Measurements from ENCODE around the gene BNIP3. TPM values are rescaled to one million over a fixed set of nuclear protein-coding genes. Genes with fewer than 3 reads are reported as not detected.

The BNIP3 gene
- total RNA-seq, 1 experiment from 2014 or later, result 57.1 TPM

GRCh38 chr10:132006966-132007365 is 25.2 kb upstream of the BNIP3 start:
- H3K79me2 ChIP-seq (ENCODE audit: insufficient read depth, low read length), result no peaks in the 10 kb centered on the region
- no peaks in the 10 kb centered on the region for H3K79me1 ChIP-seq (ENCODE audit: insufficient read depth, low read depth, low read length, poor library complexity, severe bottlenecking)
- peaks cover 12 to 13% of the 10 kb centered on the region in 2 experiments for H3K9me3 Mint-ChIP-seq
- H3K4me1 ChIP-seq (ENCODE audit: insufficient read depth, low read length), result peaks cover 10% of the 10 kb centered on the region; the same call in 1 of the 2 replicates
- no peak overlapping the region for H2BK12ac ChIP-seq (ENCODE audit: insufficient read length, low read depth, low read length)
- H3K23me2 ChIP-seq (ENCODE audit: insufficient read length, low read depth, low read length, poor library complexity, severe bottlenecking), result no peaks in the 10 kb centered on the region
- no peak overlapping the region for H3K18ac ChIP-seq (ENCODE audit: insufficient read length, low read depth, low read length)
- WGBS (ENCODE audit: extremely low coverage, insufficient read length, low lambda C conversion rate), result no CpG with 5 or more reads among the region's 4 CpGs
- H3K23ac ChIP-seq (ENCODE audit: insufficient read length, low read depth, low read length), result no peak overlapping the region
- H4K91ac ChIP-seq (ENCODE audit: insufficient read length, low read depth, low read length), result no peak overlapping the region
- H4K20me1 ChIP-seq (ENCODE audit: control insufficient read depth, insufficient read depth, insufficient read length), result no peaks in the 10 kb centered on the region
- H3K9me3 ChIP-seq (ENCODE audit: control insufficient read depth, low read depth, low read length), result no peaks in the 10 kb centered on the region
- H4K5ac ChIP-seq (ENCODE audit: insufficient read length, low read depth, low read length), result no peak overlapping the region
- peak overlapping the region in 1 of 2 experiments; percentile 12; a peak in 1 of 5 replicates for H3K4me3 Mint-ChIP-seq
- no peak overlapping the region for H2BK120ac ChIP-seq (ENCODE audit: low read depth, low read length, poor library complexity, severe bottlenecking)
- H3T11ph ChIP-seq (ENCODE audit: low read length), result no peak overlapping the region
- H2BK5ac ChIP-seq (ENCODE audit: insufficient read length, low read length), result no peak overlapping the region
- no peak overlapping the region for H3K14ac ChIP-seq (ENCODE audit: insufficient read depth, low read length)
- H3K27ac Mint-ChIP-seq, result peak overlapping the region; percentile 1 to 85 (median 62); a peak in 4 of 7 replicates
- H3K56ac ChIP-seq (ENCODE audit: insufficient read length, low read depth, low read length), result no peak overlapping the region
- peaks cover 4% of the 10 kb centered on the region; the same call in 1 of the 2 replicates for H3K27me3 Mint-ChIP-seq (ENCODE audit: low read depth)
- H3K27me3 ChIP-seq (ENCODE audit: insufficient read depth, low read length), result no peaks in the 10 kb centered on the region
- H3K4ac ChIP-seq (ENCODE audit: low read depth, low read length), result no peak overlapping the region
- no peak overlapping the region for H2BK20ac ChIP-seq (ENCODE audit: low read depth, low read length, poor library complexity, severe bottlenecking)
- no peak overlapping the region for H3K27ac ChIP-seq (ENCODE audit: insufficient read length, low read depth, low read length)
- no peak overlapping the region for H2AFZ ChIP-seq (ENCODE audit: low read length)
- peak overlapping the region; percentile 19 for H3K4me2 ChIP-seq (ENCODE audit: insufficient read depth, insufficient read length, low read length)
- peaks cover 7 to 13% (median 11%) of the 10 kb centered on the region in 3 experiments; a peak in 6 of 7 replicates for H3K36me3 Mint-ChIP-seq (ENCODE audit: insufficient read depth in 1 of 3, low read depth in 3 of 3)
- H2BK15ac ChIP-seq (ENCODE audit: low read depth, low read length), result no peak overlapping the region
- H3K9ac ChIP-seq (ENCODE audit: extremely low read depth, insufficient read length, low read length), result no peak overlapping the region
- H2AK5ac ChIP-seq (ENCODE audit: insufficient read length, low read length), result no peak overlapping the region
- H4K8ac ChIP-seq (replicated peaks; ENCODE audit: insufficient read length, low read depth, low read length), result no peak overlapping the region
- TF ChIP-seq CTCF (conservative IDR thresholded peaks at IDR 0.05), result no peak
- peaks cover 79 to 85% of the 10 kb centered on the region in 2 experiments for H3K4me1 Mint-ChIP-seq
- peak; percentile 69 for DNase-seq
